ENCODE measurements around the gene KCNH1. TPM values are rescaled to one million over a fixed set of nuclear protein-coding genes. Genes with fewer than 3 reads are reported as not detected.
"Not testable (repeated sequence)": the region's sequence is repeated elsewhere in the genome, so short reads cannot be mapped to it uniquely, and the experiment has no call there.

Gene KCNH1
- total and polyA plus RNA-seq, 2 donors from 2014 or later = 0.54 TPM; not detected in 1

DNA sequence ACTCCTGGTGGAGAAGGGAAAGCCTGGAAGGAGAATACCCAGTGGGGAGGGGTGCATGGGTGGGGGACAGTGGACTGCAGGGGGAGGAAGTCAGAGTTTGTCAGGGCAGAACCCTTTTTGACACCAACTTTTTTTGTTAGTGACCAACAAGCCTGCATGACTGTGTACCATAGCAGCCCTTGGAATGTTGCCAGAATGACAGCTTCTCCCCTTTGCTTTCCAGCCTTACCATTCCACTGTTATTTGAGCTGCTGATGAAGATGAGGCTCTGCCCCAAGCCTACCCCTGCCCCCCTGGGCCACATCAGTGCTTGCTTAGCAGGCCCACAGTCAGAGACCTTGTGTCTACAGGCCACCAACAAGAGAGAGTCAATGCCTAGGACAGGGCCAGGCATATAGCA, 464.0 kb downstream of the KCNH1 start:
- no peaks in the 10 kb centered on the region for H3K4me1 ChIP-seq (ENCODE audit: control insufficient read depth in 2 of 3, insufficient read depth in 2 of 3, low read depth in 1 of 3, low read length in 3 of 3)
- DNase-seq (no peak), FAIRE-seq (no peak)
- intact Hi-C loops (cut with DNase I) = no loop called here
- H3K36me3 ChIP-seq (ENCODE audit: control insufficient read depth in 2 of 3, insufficient read depth in 3 of 3, low read length in 3 of 3) = no peaks in the 10 kb centered on the region
- TF ChIP-seq, protein P1, sequence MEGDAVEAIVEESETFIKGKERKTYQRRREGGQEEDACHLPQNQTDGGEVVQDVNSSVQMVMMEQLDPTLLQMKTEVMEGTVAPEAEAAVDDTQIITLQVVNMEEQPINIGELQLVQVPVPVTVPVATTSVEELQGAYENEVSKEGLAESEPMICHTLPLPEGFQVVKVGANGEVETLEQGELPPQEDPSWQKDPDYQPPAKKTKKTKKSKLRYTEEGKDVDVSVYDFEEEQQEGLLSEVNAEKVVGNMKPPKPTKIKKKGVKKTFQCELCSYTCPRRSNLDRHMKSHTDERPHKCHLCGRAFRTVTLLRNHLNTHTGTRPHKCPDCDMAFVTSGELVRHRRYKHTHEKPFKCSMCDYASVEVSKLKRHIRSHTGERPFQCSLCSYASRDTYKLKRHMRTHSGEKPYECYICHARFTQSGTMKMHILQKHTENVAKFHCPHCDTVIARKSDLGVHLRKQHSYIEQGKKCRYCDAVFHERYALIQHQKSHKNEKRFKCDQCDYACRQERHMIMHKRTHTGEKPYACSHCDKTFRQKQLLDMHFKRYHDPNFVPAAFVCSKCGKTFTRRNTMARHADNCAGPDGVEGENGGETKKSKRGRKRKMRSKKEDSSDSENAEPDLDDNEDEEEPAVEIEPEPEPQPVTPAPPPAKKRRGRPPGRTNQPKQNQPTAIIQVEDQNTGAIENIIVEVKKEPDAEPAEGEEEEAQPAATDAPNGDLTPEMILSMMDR (IDR thresholded peaks at IDR 0.05; ENCODE audit: borderline replicate concordance, extremely low read depth, insufficient read depth) = no peak
- H3K27ac ChIP-seq (ENCODE audit: low read depth in 2 of 2, low read length in 2 of 2) = no peak overlapping the region
- no peak overlapping the region for H3K9ac ChIP-seq (ENCODE audit: low read length in 3 of 3)
- H3K27me3 ChIP-seq (ENCODE audit: control insufficient read depth, insufficient read depth, low read length) = no peaks in the 10 kb centered on the region
- H3K4me3 ChIP-seq (ENCODE audit: low read length in 3 of 3) = no peak overlapping the region
- peaks cover 0 to 3% (median 0%) of the 10 kb centered on the region in 3 donors for H3K9me3 ChIP-seq (ENCODE audit: control insufficient read depth in 2 of 3, insufficient read depth in 1 of 3, low read length in 3 of 3)

DNA sequence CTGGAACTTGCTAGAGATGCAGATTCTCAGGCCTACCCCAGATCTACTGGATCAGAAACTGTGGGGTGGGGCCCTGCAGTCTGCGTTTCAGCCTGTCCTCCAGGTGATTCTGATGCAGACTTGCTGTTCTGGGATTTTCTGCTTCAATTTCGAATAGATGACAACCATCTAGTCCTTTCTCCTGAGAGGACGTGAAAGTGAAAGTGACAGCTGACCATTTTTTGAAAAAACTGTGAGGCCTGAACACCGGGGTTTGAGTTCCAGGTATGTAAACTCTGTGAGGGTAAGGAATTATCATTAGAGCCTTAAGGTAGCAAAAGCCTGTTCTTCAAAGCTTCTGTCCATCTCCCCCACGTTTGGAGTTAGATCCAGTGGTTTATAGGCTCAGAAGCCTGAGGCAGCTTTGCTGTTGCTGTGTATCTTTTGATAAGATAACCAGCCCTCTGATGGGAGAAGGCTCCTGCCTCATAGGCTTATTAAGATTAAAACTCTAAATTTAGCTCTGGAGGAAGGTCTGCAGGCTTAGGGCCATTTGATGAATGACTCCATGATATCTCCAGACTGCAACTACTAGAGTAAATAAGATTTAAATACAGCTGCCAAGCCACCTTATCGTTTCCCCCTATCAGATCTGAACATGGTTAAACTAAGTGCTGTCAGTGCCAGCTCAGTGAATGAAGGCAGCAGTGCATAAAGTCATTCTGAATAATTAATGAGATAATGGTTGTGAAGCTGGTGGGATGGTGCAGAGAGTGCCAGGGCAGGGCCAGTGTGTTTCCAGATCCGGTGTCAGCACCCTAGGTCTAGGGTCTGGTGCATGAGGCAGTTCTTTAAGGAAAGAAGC, 470.0 kb downstream of the KCNH1 start:
- TF ChIP-seq, protein P1 (IDR thresholded peaks at IDR 0.05; ENCODE audit: borderline replicate concordance, extremely low read depth, insufficient read depth) = no peak
- Histone ChIP-seq H3K36me3 (ENCODE audit: control insufficient read depth in 2 of 3, insufficient read depth in 3 of 3, low read length in 3 of 3) (no peaks in the 10 kb centered on the region), H3K4me1 (ENCODE audit: control insufficient read depth in 2 of 3, insufficient read depth in 2 of 3, low read depth in 1 of 3, low read length in 3 of 3) (no peaks in the 10 kb centered on the region), H3K27ac (ENCODE audit: low read depth in 2 of 2, low read length in 2 of 2) (no peak overlapping the region), H3K9me3 (ENCODE audit: control insufficient read depth in 2 of 3, insufficient read depth in 1 of 3, low read length in 3 of 3) (no peaks in the 10 kb centered on the region), H3K27me3 (ENCODE audit: control insufficient read depth, insufficient read depth, low read length) (no peaks in the 10 kb centered on the region), H3K4me3 (ENCODE audit: low read length in 3 of 3) (no peak overlapping the region), H3K9ac (ENCODE audit: low read length in 3 of 3) (no peak overlapping the region)
- FAIRE-seq (no peak), DNase-seq (no peak)
- intact Hi-C loops (cut with DNase I) = no loop called here

DNA sequence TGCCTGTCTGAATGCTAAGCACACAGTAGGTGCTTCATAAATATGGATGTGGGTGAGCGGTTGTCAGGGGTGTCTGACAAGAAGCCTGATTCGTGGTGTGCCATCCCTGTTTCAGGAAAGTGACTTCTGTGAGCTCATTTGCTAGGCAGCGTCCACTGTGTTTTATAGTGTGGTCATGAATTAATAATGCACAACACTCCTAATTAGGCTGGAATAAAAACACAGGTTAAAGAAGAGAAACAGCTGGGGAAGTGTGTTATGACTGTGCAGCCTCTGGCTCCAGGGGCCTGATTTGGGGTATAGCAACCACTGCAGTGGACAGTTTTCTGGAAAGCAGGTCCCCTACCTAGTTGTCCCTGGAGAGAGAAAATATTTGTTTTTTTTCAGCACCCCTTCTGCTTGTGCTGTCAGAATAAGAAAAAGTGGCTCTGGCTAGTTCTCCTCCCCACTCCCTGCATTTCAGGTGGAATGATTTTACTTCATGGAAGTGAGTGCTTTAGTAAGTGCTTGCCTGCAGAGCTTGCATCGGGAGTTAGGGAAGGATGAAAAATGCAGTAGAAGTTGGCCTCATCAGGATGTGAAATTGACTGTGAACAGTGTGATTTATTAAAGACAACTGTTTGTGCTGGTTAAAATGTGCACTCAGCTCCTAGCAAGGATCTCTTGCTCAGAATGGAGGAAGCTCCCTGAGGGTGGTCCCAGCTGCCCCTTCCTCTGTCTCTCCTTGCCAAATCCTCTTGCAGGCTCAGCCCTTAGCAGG, 471.5 kb downstream of the KCNH1 start:
- Histone ChIP-seq H3K36me3 (ENCODE audit: control insufficient read depth in 2 of 3, insufficient read depth in 3 of 3, low read length in 3 of 3) (no peaks in the 10 kb centered on the region), H3K9ac (ENCODE audit: low read length in 3 of 3) (no peak overlapping the region), H3K4me3 (ENCODE audit: low read length in 3 of 3) (no peak overlapping the region), H3K9me3 (ENCODE audit: control insufficient read depth in 2 of 3, insufficient read depth in 1 of 3, low read length in 3 of 3) (no peaks in the 10 kb centered on the region), H3K27ac (ENCODE audit: low read depth in 2 of 2, low read length in 2 of 2) (no peak overlapping the region), H3K27me3 (ENCODE audit: control insufficient read depth, insufficient read depth, low read length) (no peaks in the 10 kb centered on the region), H3K4me1 (ENCODE audit: control insufficient read depth in 2 of 3, insufficient read depth in 2 of 3, low read depth in 1 of 3, low read length in 3 of 3) (no peaks in the 10 kb centered on the region)
- TF ChIP-seq, protein P1 (IDR thresholded peaks at IDR 0.05; ENCODE audit: borderline replicate concordance, extremely low read depth, insufficient read depth) = no peak
- no peak for FAIRE-seq
- intact Hi-C loops (cut with DNase I) = no loop called here
- peak in 2 of 5 donors; percentile 11 to 48 for DNase-seq

DNA sequence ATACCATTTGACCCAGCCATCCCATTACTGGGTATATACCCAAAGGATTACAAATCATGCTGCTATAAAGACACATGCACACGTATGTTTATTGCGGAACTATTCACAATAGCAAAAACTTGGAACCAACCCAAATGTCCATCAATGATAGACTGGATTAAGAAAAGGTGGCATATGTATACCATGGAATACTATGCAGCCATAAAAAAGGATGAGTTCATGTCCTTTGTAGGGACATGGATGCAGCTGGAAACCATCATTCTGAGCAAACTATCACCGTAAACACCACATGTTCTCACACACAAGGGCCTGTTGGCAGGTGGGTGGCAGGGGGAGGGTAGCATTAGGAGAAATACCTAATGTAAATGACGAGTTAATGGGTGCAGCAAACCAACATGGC, 472.4 kb downstream of the KCNH1 start:
- H3K4me1 ChIP-seq (ENCODE audit: control insufficient read depth in 2 of 3, insufficient read depth in 2 of 3, low read depth in 1 of 3, low read length in 3 of 3); intact Hi-C loops (cut with DNase I); H3K27ac ChIP-seq (ENCODE audit: low read depth in 2 of 2, low read length in 2 of 2); FAIRE-seq; H3K27me3 ChIP-seq (ENCODE audit: control insufficient read depth, insufficient read depth, low read length); H3K9me3 ChIP-seq (ENCODE audit: control insufficient read depth in 2 of 3, insufficient read depth in 1 of 3, low read length in 3 of 3); H3K36me3 ChIP-seq (ENCODE audit: control insufficient read depth in 2 of 3, insufficient read depth in 3 of 3, low read length in 3 of 3); DNase-seq; H3K9ac ChIP-seq (ENCODE audit: low read length in 3 of 3); H3K4me3 ChIP-seq (ENCODE audit: low read length in 3 of 3): not testable (repeated sequence)

Measured in kidney (tissue), 14 donors.